ENCODE results near the gene TMPRSS2.

TMPRSS2 gene

GRCh38 chr21:41497008-41497407 is 10.9 kb downstream of the TMPRSS2 start:
- TF ChIP-seq CTCF (IDR thresholded peaks at IDR 0.05; ENCODE audit: borderline replicate concordance, insufficient read depth, low read depth, low read length), result no peak
- no peak overlapping the region for H3K4me3 ChIP-seq (ENCODE audit: low read depth, low read length)

GRCh38 chr21:41494242-41494641 is 13.7 kb downstream of the TMPRSS2 start:
- TF ChIP-seq CTCF (IDR thresholded peaks at IDR 0.05; ENCODE audit: borderline replicate concordance, insufficient read depth, low read depth, low read length), result no peak
- H3K4me3 ChIP-seq (ENCODE audit: low read depth, low read length), result no peak overlapping the region

GRCh38 chr21:41491412-41491811 is 16.5 kb downstream of the TMPRSS2 start:
- TF ChIP-seq CTCF (IDR thresholded peaks at IDR 0.05; ENCODE audit: borderline replicate concordance, insufficient read depth, low read depth, low read length), result no peak
- H3K4me3 ChIP-seq (ENCODE audit: low read depth, low read length), result no peak overlapping the region

- no peak overlapping the region for H3K4me3 ChIP-seq (ENCODE audit: low read depth, low read length)
- TF ChIP-seq CTCF (IDR thresholded peaks at IDR 0.05; ENCODE audit: borderline replicate concordance, insufficient read depth, low read depth, low read length), result no peak
These were observed 17.6 kb downstream of the TMPRSS2 start for GRCh38 chr21:41490330-41490729.

GRCh38 chr21:41489329-41489728 is 18.6 kb downstream of the TMPRSS2 start:
- TF ChIP-seq CTCF (IDR thresholded peaks at IDR 0.05; ENCODE audit: borderline replicate concordance, insufficient read depth, low read depth, low read length), result no peak
- no peak overlapping the region for H3K4me3 ChIP-seq (ENCODE audit: low read depth, low read length)

- TF ChIP-seq CTCF (IDR thresholded peaks at IDR 0.05; ENCODE audit: borderline replicate concordance, insufficient read depth, low read depth, low read length), result no peak
- no peak overlapping the region for H3K4me3 ChIP-seq (ENCODE audit: low read depth, low read length)
These were observed 19.9 kb downstream of the TMPRSS2 start for GRCh38 chr21:41488080-41488479.

GRCh38 chr21:41487082-41487481 is 20.9 kb downstream of the TMPRSS2 start:
- no peak overlapping the region for H3K4me3 ChIP-seq (ENCODE audit: low read depth, low read length)
- TF ChIP-seq CTCF (IDR thresholded peaks at IDR 0.05; ENCODE audit: borderline replicate concordance, insufficient read depth, low read depth, low read length), result no peak

Data from GM12875 (cell line).